NCI-H146 (cell line): Measurements from ENCODE around the gene PLIN4.
A peak's percentile ranks its signal among the peaks of the same experiment; 100 is the strongest.
"Not testable (repeated sequence)": the region's sequence is repeated elsewhere in the genome, so short reads cannot be mapped to it uniquely, and the experiment has no call there.

Experiments used
- DNase-seq: peaks from one replicate; lab custom pipeline; 2025; lab: John Stamatoyannopoulos, UW

PLIN4 gene

DNA sequence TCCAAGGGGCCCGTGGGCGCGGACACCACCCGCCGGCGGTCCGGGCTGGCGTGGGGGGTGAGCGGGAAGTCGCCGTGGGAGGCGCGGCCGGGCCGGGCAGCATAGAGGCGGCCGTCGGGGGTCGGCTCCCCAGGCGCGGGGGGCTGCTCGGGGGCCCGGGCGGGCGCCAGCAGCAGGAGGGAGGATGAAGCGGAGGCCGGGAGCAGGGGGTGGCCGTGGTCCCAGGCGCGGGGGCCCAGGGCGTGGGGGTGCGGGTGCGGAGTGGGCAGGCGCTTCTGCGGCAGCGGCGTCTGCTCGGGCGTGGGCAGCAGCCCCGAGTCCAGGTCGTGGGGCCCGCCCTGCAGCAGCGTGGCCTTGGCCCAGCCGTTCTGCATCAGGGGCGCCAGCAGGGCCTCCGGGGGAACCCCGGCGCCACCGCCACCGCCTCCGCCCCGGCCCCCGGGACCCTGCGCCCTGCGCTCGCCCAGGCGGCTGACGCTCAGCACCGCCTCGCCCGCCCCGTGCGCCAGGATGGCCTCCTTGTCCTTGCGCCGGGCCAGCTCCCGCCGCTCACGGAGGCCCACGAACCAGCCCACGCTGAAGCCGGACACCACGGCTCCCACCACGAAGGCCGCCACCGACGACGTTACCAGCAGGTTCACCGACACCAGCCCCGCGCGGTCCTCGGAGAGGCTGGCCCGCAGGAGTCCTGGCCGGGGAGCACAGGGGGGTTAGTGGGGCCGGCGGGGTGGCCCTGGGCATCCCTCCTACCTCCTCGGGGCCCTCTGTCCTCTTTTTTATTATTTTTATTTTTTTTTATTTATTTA, 25.8 kb upstream of the PLIN4 start:
- no peak for DNase-seq

DNA sequence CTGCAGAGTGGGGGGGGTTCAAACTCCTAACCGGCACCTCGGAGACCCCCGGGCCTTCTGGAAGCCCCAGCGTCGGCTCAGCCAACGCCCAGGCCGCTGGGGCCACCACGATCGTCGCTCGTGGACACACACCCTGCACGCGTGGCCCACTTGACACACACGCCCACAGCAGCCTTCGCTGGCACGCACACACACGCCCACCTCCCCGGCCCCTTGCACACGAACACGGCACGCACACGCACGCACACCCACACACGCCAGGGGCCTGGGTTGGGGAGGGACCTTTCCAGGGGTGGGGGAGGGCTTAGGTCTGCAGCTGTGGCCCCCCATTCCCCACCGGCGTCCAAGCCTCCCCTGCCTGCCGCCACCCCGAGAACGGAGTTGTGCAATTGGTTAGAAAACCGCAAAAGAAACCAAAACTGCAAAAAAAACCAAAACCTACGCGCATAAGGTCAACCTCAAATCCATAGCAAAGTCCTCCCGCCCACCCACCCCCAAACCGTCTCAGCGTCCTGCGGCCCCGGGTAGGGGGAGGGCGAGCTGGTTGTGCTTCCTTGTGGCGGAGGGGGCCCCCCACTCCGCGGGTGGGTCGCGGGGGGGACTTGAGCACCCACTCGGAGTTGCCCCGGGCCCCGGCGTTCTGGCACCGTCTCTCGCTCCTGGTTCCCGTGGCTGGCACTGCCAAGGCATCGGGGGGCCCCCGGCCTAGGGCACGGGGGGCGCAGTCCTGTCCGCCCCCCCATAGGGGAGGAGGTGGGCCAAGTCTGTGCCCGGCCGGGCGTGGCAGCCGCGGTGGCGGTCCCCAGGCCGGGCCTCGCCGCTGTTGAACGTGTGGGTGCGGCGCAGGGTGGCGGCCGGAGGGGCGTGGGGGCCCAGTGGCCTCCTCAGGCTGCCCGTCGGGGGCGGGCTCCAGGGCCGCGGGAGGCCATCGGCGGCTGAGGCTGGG, 24.9 kb upstream of the PLIN4 start:
- DNase-seq: no peak

GRCh38 chr19:4541806-4542145, 23.5 kb upstream of the PLIN4 start:
- DNase-seq: not testable (repeated sequence)

DNA sequence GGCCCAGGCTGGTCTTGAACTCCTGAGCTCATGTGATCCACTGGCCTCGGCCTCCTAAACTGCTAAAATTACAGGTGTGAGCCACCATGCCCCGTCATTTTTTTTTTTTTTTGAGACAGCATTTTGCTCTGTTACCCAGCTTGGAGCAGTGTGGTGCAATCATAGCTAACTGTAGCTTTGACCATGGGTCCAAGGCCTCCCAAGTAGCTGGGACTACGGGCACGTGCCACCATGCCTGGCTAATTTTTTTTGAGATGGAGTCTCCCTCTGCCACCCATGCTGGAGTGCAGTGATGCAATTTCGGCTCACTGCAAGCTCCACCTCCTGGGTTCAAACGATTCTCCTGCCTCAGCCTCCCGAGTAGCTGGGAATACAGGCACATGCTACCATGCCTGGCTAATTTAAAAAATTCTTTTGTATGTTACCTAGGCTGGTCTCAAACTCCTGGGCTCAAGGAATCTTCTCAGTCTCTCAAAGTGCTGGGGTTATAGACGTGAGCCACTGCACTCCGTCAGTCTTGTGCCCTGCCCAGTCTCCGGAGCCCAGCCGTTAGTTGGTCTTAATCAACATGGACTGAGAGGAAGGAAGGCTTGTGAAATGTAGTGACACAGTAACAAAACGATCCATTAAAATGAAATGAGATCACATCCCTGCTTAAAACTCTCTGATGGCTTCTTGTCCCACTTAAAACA, 23.0 kb upstream of the PLIN4 start:
- DNase-seq: no peak

- DNase-seq: no peak
Measured at GRCh38 chr19:4539693-4540581, 21.7 kb upstream of the PLIN4 start, which contains the start of gene LRG1. Gene LRG1, minus strand, starts transcription at chr19:4540036. Its CDS starts 23 bp downstream, at chr19:4540013.

GRCh38 chr19:4539169-4539692, 20.9 kb upstream of the PLIN4 start:
- DNase-seq: no peak

DNA sequence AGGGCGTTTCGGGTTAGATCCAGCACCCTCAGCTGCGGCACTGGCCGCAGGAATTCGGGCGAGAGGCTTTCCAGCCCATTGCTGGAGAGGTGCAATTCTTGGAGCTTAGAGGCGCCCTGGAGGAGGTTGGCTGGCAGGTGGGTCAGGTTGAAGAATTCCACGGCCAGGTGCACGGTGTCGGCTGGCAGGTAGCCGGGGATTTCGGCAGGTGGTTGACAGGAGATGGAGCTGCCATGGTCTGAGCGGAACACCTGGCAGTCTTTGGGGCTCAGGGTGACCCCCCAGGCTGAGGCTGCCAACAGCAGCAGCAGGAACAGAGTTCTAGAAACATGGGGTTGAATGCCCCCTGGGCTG, 20.3 kb upstream of the PLIN4 start:
- peak; percentile 20 for DNase-seq

DNA sequence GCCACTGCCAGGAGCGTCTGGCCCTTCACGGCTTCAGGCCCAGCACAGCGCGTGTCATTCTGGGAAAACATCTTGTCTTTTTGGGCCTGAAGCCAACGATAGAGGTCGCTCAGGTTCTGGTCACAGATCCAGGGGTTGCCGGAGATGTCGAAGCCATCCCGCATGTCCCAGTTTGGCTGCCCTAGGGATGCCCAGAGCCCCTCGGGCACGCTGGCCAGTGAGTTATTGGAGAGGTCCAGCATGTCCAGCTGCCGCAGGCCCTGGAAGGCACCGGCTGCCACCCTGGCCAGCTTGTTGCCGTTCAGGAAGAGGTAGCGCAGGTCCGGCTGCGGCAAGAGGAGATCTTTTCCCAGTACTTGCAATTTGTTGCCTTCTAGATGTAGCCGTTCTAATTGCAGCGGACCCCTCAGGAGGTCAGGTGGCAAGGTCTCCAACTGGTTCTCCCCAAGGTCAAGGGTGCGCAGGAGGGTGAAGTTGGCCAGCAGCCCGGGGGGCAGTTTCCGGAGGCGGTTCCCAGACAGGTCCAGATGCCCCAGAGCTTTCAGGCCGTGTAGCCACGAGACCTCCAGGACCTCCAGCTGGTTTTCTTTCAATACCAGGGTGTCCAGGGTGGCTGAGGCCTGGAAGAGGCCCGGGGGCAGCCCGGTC, 19.8 kb upstream of the PLIN4 start:
- no peak for DNase-seq

- no peak for DNase-seq
Measured at GRCh38 chr19:4536798-4537197, 18.5 kb upstream of the PLIN4 start.

DNA sequence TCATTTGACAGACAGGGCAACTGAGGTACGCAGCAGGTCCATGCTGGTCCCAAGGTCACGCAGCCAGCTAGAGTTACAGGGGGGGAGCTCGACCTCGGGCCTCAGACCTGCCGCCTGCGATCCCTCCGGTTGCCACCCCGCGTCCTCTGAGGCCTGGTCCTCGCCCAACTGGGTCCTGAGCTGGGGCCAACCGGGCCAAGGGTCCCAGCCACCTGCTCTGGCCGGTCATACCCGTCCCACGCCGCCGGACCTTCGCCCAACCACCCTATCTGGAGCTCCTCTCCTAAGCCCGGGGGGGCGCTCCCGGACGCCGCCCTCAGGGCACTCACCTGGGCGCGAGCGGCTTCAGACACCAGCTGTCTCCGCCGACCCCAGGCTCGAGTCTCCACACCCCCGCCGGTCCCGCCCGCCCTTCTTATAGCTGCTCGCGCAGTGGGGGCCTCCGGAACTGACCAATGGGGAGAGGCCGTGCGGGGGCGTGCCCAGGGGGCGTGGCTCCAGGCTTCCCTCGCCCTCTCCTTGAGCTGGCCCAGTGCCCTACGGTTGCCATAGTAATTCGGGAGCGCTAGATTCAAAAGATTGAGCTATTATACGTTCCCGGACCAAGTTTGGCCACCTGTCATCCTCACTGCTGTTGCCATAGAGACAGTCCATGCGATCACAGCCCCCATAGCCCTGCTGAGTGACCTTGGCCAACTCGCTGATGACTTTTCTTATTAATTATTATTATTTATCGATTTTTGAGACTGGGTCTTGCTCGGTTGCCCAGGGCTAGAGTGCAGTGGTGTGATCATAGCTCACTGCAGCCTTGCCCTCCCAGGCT, 16.8 kb upstream of the PLIN4 start, which contains the start of gene PLIN5:
TSS of gene PLIN5 (minus strand) at position 389 of the 823 bp plus-strand sequence. CDS start 1,150 bp downstream, outside the sequence.
- DNase-seq: peak; percentile 92

DNA sequence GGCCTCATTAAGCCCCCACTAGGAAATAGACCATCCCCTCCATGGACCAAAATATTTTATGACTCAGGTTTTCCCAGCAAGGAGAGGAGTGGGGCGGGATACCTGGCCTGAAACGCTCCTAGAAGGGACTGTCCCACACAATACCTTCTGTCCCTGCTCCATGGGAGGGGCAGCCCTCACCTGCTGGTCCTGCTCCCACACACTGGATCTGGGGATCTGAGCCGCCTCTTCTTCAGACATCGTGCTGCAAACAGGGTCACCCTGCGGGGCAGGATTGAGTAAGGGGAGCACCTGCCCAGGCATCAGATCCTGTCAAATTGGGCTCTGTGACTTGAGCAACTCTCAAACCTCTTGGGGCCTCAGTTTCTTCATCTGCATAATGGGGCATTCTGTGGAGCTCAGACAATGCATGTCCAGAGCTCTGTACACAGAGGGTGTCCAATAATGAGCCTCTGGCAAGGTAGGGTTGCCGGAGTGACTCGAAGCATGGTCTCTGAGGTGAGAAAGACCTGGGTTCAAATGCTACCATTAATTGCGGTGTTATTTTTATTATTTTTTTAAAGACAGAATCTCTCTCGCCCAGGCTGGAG, 15.6 kb upstream of the PLIN4 start:
- DNase-seq: no peak

DNA sequence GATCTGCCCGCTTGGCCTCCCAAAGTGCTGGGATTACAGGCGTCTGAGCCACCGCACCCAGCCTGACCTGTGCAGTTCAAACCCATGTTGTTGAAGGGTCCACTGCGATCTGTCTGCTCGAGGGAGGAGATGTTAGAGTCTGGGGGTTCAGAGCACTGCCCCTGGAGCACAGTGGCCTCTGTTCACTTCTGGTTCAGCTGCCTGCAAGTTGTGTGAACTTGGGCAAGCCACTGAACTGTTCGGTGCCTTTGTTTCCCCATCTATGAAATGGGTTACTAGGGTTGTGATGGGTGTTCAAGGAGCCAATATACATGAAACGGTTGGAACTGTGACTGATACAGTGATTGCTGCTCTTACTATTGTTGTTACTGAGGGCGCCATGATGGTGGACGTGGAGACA, 15.0 kb upstream of the PLIN4 start:
- no peak for DNase-seq

- DNase-seq: peak; percentile 31
Measured at GRCh38 chr19:4531562-4532165, 13.4 kb upstream of the PLIN4 start.

GRCh38 chr19:4529924-4530522, 11.7 kb upstream of the PLIN4 start:
- DNase-seq: no peak

DNA sequence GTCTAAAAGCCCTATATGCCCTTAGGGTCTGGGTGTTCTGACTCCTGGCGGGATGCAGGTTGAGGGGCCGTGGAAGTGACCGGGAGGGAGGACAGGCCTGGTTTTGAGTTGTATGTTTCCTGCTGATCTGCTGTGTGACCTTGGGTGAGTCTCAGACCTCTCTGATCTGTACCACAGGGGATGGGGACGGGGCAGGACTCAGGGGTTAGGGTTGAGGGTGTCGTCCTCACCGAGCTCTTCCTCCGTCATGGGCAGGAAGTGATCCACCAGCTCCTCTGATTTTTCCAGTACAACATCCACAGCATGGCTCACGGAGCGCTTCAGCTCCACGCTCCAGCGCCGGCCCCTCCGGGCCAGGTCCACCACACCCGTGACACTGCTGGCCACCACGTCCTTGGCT, 10.6 kb upstream of the PLIN4 start:
- no peak for DNase-seq

- DNase-seq: not testable (repeated sequence)
Measured at GRCh38 chr19:4527377-4527776, 9.1 kb upstream of the PLIN4 start.

- DNase-seq: no peak
Measured at GRCh38 chr19:4525563-4526002, 7.3 kb upstream of the PLIN4 start.

DNA sequence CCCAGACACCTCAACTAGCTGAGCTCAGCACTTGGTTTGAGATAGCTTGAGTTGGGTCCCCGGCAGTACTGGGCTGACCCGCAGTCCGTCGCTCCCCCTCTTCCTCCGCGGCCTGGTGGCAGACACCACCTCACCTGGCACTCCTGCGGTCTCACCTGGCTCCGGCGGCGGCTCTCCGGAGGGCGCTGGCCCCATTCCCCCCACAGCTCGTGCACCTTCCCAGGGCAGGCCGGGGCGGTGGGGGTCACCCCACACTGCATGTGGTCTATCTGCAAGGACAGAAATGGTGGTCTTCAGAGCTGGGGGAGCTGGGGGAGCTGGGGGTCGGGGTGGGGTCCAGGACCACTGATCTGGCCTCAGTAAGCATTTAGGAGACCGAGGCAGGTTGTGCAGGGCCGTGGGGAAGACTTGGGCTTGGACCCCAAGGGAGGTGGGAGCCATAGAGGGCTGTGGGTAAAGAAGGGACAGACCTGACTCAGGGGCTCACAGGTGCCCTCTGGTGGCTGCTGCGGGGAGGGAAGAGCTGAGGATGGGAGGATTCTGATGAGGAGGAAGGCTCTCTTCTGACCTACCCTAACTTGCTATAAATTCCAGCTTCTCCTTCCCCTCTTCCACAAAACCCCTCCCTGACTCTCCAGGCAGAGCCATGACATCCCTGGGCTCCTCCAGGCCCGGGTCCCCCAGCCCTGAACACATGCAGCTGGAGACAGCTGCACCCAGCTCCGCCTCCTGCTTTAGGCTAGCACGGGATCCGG, 6.7 kb upstream of the PLIN4 start:
- peak; percentile 8 for DNase-seq
